HG02938 (cell line): ENCODE results near the gene WNT3A.

Experiments
- ATAC-seq: cut with Tn5 transposase; IDR thresholded peaks from one replicate; pipeline ENCODE4 v1.9.1; 2021; ENCODE audit warnings: mild to moderate bottlenecking, moderate library complexity; ENCODE audit not compliant: unreplicated experiment

Gene WNT3A

GRCh38 chr1:228030451-228031201 is 23.8 kb downstream of the WNT3A start:
- no peak for ATAC-seq

- no peak for ATAC-seq
Observed at GRCh38 chr1:228031276-228031995, 24.6 kb downstream of the WNT3A start.

- no peak for ATAC-seq
Observed at GRCh38 chr1:228032041-228032440, 25.2 kb downstream of the WNT3A start.

GRCh38 chr1:228033376-228033775 is 26.6 kb downstream of the WNT3A start:
- ATAC-seq: no peak

GRCh38 chr1:228034954-228035837 is 28.4 kb downstream of the WNT3A start:
- ATAC-seq: no peak

GRCh38 chr1:228035844-228036243 is 29.0 kb downstream of the WNT3A start:
- no peak for ATAC-seq

- no peak for ATAC-seq
Observed at GRCh38 chr1:228036701-228037231, 30.0 kb downstream of the WNT3A start.

GRCh38 chr1:228037401-228038386 is 30.9 kb downstream of the WNT3A start:
- ATAC-seq: peak; percentile 86

GRCh38 chr1:228038387-228039005 is 31.7 kb downstream of the WNT3A start:
- no peak for ATAC-seq

GRCh38 chr1:228039006-228039903 is 32.5 kb downstream of the WNT3A start:
- no peak for ATAC-seq

GRCh38 chr1:228039986-228040385 is 33.2 kb downstream of the WNT3A start:
- ATAC-seq: no peak

- ATAC-seq: no peak
Observed at GRCh38 chr1:228041316-228041715, 34.5 kb downstream of the WNT3A start.

GRCh38 chr1:228042508-228042907 is 35.7 kb downstream of the WNT3A start:
- no peak for ATAC-seq

GRCh38 chr1:228043281-228043848 is 36.6 kb downstream of the WNT3A start:
- no peak for ATAC-seq

GRCh38 chr1:228044961-228045360 is 38.2 kb downstream of the WNT3A start:
- ATAC-seq: no peak

GRCh38 chr1:228045405-228045804 is 38.6 kb downstream of the WNT3A start:
- no peak for ATAC-seq

GRCh38 chr1:228045871-228046270 is 39.1 kb downstream of the WNT3A start:
- ATAC-seq: no peak
